Muscle of leg (tissue), 16 donors: ENCODE measurements around the gene MYH1. TPM values are rescaled to one million over a fixed set of nuclear protein-coding genes. Genes with fewer than 3 reads are reported as not detected.
"Not testable (repeated sequence)": the region's sequence is repeated elsewhere in the genome, so short reads cannot be mapped to it uniquely, and the experiment has no call there.

Source experiments
- DNase-seq: peaks from one replicate; pipeline ENCODE4 v3.0.0; 2013
- H3K27ac ChIP-seq: one replicate; pipeline ENCODE4 v1.5.1; 2013; ENCODE audit warnings: mild to moderate bottlenecking, low read length, control low read depth
- H3K27me3 ChIP-seq: one replicate; pipeline ENCODE4 v1.6.1; 2013; ENCODE audit warnings: low read length; ENCODE audit not compliant: control insufficient read depth, insufficient read depth
- H3K36me3 ChIP-seq: one replicate; pipeline ENCODE4 v1.6.1; 2013; ENCODE audit warnings: low read length; ENCODE audit not compliant: control insufficient read depth, insufficient read depth
- H3K4me1 ChIP-seq: one replicate; pipeline ENCODE4 v1.6.1; 2013; ENCODE audit warnings: low read length; ENCODE audit not compliant: control insufficient read depth, insufficient read depth
- H3K4me3 ChIP-seq: one replicate; pipeline ENCODE4 v1.5.1; 2013; ENCODE audit warnings: low read length, control low read depth
- H3K9me3 ChIP-seq: replicated peaks from 2 replicates; pipeline ENCODE4 v1.6.1; 2013; ENCODE audit warnings: low read depth, low read length; ENCODE audit not compliant: control insufficient read depth
- WGBS: methylation state at CpG from one replicate; pipeline ENCODE4 v1.1.5; 2013; ENCODE audit warnings: missing lambda C conversion rate; ENCODE audit not compliant: insufficient coverage; 5-methylcytosine and 5-hydroxymethylcytosine counted together
- long read RNA-seq, 11 donors: transcript quantifications; one replicate each; lab custom pipeline, GENCODE V29; 2026
- polyA plus RNA-seq, 8 donors: library from polyadenylated mRNA; unstranded; fragments of 120-200 nt; gene quantifications; one replicate each; pipeline versions ENCODE4 v1.2.1 to v1.2.3, GENCODE V29; 2013; ENCODE audit warnings: inconsistent platforms in 1 of 8, low replicate concordance in 1 of 8; ENCODE audit not compliant: insufficient read length in 8 of 8, insufficient read depth in 1 of 8
- total RNA-seq: library from RNA; stranded (reverse); fragments of 120-200 nt; gene quantifications from one replicate; pipeline ENCODE4 v1.2.4, GENCODE V29; 2013

The MYH1 gene
- 3.4 TPM for total RNA-seq
- 10 to 100 TPM in 4 of 8 donors, 1 to 10 TPM in 4; 4.1 to 18.4 (median 9.1) TPM for polyA plus RNA-seq
- long read RNA-seq, donor 1, result 0 reads
- long read RNA-seq, donor 2, result 0 reads
- long read RNA-seq, donor 3, result 0 reads
- long read RNA-seq, donor 4, result 0 reads
- long read RNA-seq, donor 5, result 0 reads
- long read RNA-seq, donor 6, full-length matches to known transcripts, result 1 of 1 reads
- long read RNA-seq, donor 6, partial matches to known transcripts, result 0 of 1 reads
- long read RNA-seq, donor 6, other reads (novel, unspliced or antisense), result 0 of 1 reads
- long read RNA-seq, donor 7, result 0 reads
- long read RNA-seq, donor 8, result 0 reads
- long read RNA-seq, donor 9, partial matches to known transcripts, result 7 of 7 reads
- long read RNA-seq, donor 9, other reads (novel, unspliced or antisense), result 0 of 7 reads
- long read RNA-seq, donor 10, result 0 reads
- long read RNA-seq, donor 11, result 0 reads

GRCh38 chr17:10518271-10519037 lies at the start of gene MYH1:
MYH1 (minus strand) TSS chr17:10518542; CDS start chr17:10516642, 1,900 bp downstream.
- Histone ChIP-seq H3K9me3 (no peaks in the 10 kb centered on the region), H3K27ac (no peak within 1 kb of the TSS), H3K4me1 (no peaks in the 10 kb centered on the region), H3K27me3 (no peaks in the 10 kb centered on the region), H3K4me3 (no peak within 1 kb of the TSS), H3K36me3 (no peaks in the 10 kb centered on the region)
- 54% methylated on average over 4 of the region's 11 CpGs for whole genome bisulfite sequencing
- peak; percentile 25 for DNase-seq

DNA sequence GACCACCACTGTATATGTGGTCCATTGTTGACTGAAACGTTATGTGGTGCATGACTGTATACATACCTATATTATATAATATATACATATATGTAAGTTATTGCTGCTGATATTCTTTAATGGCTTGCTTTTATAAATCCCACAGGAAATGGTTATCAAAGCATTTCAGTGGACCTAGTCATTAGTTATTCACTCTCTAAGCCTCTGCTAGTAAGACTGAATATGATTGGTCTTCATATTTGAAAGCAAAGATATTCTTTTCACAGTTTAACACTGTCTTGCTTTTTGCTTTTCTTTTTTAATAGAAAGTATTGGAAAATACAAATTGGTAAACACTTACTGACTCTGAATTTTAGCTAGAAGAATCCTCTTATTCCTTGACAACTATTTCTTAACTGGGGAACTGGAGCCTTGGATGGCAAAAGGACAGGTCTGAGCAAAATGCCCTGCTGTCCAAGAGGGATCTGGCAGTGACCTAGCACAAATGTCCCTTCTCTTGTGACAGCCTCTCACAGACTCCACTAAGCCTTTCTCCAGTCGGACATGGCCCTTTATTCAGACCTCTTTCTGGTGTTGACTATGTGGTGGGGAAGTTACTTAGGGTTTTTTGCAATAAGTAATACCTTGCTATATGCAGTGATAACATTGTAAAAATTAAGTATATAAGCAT lies 45.8 kb upstream of the MYH1 start:
- Histone ChIP-seq H3K36me3 (no peaks in the 10 kb centered on the region), H3K9me3 (no peaks in the 10 kb centered on the region), H3K4me1 (no peaks in the 10 kb centered on the region), H3K27ac (no peak overlapping the region), H3K27me3 (no peaks in the 10 kb centered on the region), H3K4me3 (no peak overlapping the region)
- no peak for DNase-seq
- no CpG with 5 or more reads among the region's 2 CpGs for WGBS

GRCh38 chr17:10558049-10558448 lies 39.7 kb upstream of the MYH1 start:
- no peak for DNase-seq
- 90% methylated on average over 4 of the region's 6 CpGs for WGBS

GRCh38 chr17:10557422-10557821 lies 39.1 kb upstream of the MYH1 start:
- no peaks in the 10 kb centered on the region for H3K27me3 ChIP-seq
- no peak overlapping the region for H3K27ac ChIP-seq
- H3K9me3 ChIP-seq, result no peaks in the 10 kb centered on the region
- 50% methylated on average over 1 of the region's 1 CpG for WGBS
- peak; percentile 71 for DNase-seq
- H3K36me3 ChIP-seq, result no peaks in the 10 kb centered on the region
- H3K4me1 ChIP-seq, result peaks cover 5% of the 10 kb centered on the region
- H3K4me3 ChIP-seq, result no peak overlapping the region

More at GRCh38 chr17:10558049-10558448, 39.7 kb upstream of the MYH1 start:
- Histone ChIP-seq H3K9me3 (no peaks in the 10 kb centered on the region), H3K27me3 (no peaks in the 10 kb centered on the region), H3K36me3 (no peaks in the 10 kb centered on the region), H3K4me3 (no peak overlapping the region), H3K4me1 (peaks cover 5% of the 10 kb centered on the region), H3K27ac (no peak overlapping the region)

DNA sequence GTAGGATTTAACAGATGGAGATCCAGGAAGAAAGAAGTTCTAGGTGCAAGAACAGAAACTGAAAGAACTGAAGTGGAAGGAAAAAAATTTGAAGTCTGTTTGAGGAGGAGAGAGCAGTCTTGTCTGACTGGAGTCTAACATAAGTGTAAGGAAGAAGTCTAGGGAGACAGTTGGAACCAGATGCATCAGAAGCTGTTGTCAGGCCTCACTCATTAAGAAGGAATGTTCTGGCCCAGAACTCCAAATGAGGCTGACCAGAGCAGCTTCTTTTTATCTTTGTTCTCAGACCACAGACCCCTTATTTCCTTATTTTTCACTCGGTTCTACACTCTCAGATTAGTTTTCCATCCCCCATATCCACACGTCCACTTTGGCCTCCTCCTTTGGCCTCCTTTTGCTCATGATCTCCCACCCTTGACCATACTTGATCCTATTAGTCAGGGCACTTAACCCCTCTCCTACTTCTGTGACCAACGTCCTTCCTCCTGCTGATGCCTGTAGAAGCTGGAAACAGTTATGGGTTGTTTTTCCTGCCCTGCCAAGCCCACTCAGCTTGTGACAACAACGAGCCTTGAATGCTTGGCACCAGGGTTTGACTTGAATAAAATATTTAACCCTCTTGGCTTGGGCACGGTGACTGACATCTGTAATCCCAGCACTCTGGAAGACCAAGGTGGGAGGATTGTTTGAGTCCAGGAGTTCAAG lies 38.1 kb upstream of the MYH1 start:
- Histone ChIP-seq H3K9me3 (no peaks in the 10 kb centered on the region), H3K4me1 (peaks cover 7% of the 10 kb centered on the region), H3K27ac (no peak overlapping the region), H3K4me3 (no peak overlapping the region), H3K36me3 (no peaks in the 10 kb centered on the region), H3K27me3 (no peaks in the 10 kb centered on the region)
- no peak for DNase-seq
- 34% methylated on average over 2 of the region's 5 CpGs for WGBS

DNA sequence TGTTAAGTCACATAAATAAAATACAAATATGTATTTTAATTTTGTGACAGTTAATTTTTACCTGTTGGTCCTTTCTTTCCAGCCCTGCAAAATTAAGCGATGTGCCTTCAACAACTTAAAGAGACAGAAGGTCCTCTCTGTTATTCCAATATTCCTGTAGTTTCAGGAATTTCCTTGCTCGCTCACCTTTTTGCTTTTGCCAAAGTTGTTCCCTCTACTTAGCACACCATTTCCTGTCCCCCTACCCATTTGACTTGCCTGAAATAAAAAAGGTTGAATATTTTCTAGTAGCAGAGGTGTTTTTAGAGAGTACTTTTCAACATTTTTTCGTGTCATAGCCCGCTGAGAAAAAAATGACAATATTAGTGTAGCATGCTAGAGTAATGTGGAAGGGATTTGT lies 31.7 kb upstream of the MYH1 start:
- Histone ChIP-seq H3K4me1 (peaks cover 8% of the 10 kb centered on the region), H3K4me3 (no peak overlapping the region), H3K27ac (no peak overlapping the region), H3K27me3 (no peaks in the 10 kb centered on the region), H3K36me3 (no peaks in the 10 kb centered on the region), H3K9me3 (no peaks in the 10 kb centered on the region)
- DNase-seq, result no peak
- no CpG with 5 or more reads among the region's 4 CpGs for WGBS

DNA sequence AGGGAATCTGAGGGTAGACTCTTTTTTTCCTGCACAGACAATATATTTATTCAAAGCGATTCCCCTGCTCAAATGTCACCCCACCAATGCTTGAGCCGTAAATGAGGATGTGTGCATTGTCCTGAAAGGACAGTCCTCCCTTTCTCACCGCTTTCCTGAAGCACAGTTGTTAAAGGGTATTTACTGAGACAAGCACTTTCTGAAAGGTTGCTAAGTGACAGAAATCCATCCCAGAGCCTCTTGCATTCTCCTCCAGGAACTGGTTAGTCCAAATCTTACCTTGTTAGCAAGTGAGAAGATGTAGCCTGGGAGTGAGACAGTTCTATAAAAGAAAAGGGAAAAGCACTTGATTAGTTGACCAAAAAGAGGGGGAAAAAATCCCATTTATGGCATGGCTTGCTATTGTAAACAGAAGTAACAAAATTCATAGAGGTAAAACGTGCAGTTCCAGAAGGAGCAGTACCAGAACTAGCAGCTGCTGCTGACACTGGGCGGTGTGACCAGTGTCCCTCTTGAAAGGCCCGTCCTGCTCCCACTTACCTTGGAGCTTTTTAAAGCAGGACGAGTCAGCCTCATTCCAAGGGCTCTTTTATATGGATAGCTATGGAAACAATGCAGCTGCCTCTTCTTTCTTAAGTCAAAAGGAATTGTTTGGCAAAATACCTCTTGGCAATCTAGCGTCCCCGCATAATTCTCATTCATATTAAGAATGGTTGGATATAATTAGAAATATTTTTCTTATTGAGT lies 30.9 kb upstream of the MYH1 start, which contains the start of gene MYH2:
Gene MYH2, minus strand, starts transcription at position 563 of the 747 bp plus-strand sequence. CDS start 1,738 bp downstream, outside the sequence.
- WGBS, result 4% methylated on average over 4 of the region's 9 CpGs
- H3K27ac ChIP-seq, result no peak within 1 kb of the TSS
- H3K4me3 ChIP-seq, result no peak within 1 kb of the TSS

GRCh38 chr17:10547351-10547750 lies 29.0 kb upstream of the MYH1 start:
- H3K27ac ChIP-seq, result no peak overlapping the region
- 85% methylated on average over 6 of the region's 6 CpGs for WGBS
- no peaks in the 10 kb centered on the region for H3K36me3 ChIP-seq
- H3K4me1 ChIP-seq, result peaks cover 8% of the 10 kb centered on the region
- no peaks in the 10 kb centered on the region for H3K9me3 ChIP-seq
- H3K27me3 ChIP-seq, result no peaks in the 10 kb centered on the region
- H3K4me3 ChIP-seq, result no peak overlapping the region
- DNase-seq, result no peak

More for the DNA sequence above, 30.9 kb upstream of the MYH1 start, which contains the start of gene MYH2:
- H3K4me1 ChIP-seq, result peaks cover 8% of the 10 kb centered on the region
- peak; percentile 42 for DNase-seq
- H3K9me3 ChIP-seq, result no peaks in the 10 kb centered on the region
- H3K27me3 ChIP-seq, result no peaks in the 10 kb centered on the region
- no peaks in the 10 kb centered on the region for H3K36me3 ChIP-seq

- H3K36me3 ChIP-seq, H3K27me3 ChIP-seq, H3K4me3 ChIP-seq, H3K27ac ChIP-seq, H3K4me1 ChIP-seq, H3K9me3 ChIP-seq: not testable (repeated sequence)
- DNase-seq, result peak; percentile 15
- WGBS, result no CpG with 5 or more reads among the region's 5 CpGs
Measured at GRCh38 chr17:10543486-10543885, 25.1 kb upstream of the MYH1 start.
